Stimulated activated CD8-positive, alpha-beta memory T cell treated with anti-CD3 and anti-CD28 coated beads, Interleukin-12 subunit alpha, Interleukin-12 subunit beta, amount 100 ng/mL, for 4 hours (primary cell): ENCODE results near the gene CUBN.
A peak's percentile ranks its signal among the peaks of the same experiment; 100 is the strongest.

Experiments
- DNase-seq: peaks from one replicate; pipeline ENCODE4 v3.0.0-alpha.2; 2020; ENCODE audit warnings: low read depth

The CUBN gene

GRCh38 chr10:17010363-17011145 is 119.1 kb downstream of the CUBN start:
- no peak for DNase-seq

DNA sequence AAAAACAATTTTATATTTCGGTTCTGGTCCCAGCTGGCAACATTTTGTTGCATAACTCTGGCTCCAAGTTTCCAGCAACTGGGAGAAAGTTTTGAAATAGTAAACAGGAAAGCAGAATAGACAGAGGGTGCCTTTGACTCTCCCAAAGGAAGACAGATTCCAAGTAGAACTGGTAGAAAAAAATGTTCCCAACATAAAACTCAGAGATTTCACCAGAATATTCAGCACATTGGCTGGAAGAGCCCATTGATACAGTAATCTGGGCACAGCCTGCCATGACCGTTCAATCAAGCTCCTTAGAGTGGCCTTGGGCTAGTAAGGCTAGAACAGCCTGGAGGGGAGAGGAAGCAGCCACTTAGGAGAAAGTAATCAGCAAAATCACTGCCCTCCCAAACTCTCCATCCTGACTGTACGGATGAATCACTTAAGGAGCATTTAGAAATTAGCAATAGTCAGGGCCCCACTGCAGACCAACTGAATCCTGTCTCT is 120.4 kb downstream of the CUBN start:
- DNase-seq: no peak

DNA sequence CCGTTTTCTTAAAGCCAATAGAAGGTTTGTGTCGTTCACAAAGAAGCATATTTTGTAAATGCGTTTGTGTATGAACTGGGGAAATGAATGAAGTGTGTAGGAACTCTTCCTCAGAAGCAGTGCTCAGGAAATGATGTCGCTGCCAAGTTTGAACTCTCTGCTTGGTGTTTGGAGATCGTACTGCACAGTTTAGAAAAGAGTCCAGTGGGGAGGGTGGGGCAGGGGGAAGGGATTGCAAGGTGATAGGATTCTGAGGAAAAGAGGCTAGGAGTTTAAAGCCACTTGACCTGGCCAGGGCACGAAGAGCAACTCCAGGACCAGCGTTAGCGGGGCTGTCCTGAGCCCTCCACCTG is 122.2 kb downstream of the CUBN start:
- DNase-seq: no peak

- no peak for DNase-seq
Observed at GRCh38 chr10:17006631-17007417, 122.8 kb downstream of the CUBN start.

DNA sequence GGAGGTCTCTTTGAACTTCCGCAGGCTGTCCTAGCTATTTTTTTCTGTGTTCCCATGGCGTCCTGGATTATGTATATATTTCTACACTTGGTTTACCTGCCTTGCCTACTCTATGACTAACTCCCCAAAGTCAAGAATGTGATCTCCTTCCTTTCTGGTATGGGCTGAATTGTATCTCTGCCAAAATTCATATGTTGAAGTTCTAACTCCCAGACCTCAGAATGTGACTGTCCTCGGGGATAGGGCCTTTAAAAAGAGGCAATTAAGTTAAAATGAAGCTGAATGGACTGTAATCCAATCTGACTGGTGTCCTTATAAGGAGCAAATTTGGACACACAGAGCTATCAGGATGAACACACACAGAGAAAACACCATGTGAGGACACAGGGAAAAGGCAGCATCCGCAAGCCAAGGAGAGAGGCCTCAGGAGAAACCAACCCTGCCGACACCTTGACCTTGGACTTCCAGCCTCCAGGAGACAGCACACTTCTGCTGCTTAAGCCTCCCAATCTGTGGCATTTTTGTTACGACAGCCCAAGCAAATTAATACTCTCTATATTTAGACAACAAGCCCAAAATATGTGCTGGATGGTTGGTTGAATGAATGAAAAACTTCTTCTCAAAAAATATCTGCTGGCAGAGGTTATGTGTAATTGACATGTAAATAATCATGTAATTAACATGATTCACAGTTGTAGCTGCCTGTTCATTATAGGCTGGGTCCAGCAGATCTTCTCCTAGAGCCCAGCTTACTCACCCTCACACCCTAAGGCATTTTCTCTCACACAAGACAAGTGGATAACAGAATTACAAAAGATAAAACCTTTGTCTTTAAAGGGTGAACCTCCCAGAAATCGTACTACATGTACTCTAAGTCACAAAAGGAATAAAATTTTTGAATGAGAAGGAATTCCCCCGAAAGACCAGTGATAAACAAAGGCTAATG is 123.7 kb downstream of the CUBN start:
- no peak for DNase-seq

DNA sequence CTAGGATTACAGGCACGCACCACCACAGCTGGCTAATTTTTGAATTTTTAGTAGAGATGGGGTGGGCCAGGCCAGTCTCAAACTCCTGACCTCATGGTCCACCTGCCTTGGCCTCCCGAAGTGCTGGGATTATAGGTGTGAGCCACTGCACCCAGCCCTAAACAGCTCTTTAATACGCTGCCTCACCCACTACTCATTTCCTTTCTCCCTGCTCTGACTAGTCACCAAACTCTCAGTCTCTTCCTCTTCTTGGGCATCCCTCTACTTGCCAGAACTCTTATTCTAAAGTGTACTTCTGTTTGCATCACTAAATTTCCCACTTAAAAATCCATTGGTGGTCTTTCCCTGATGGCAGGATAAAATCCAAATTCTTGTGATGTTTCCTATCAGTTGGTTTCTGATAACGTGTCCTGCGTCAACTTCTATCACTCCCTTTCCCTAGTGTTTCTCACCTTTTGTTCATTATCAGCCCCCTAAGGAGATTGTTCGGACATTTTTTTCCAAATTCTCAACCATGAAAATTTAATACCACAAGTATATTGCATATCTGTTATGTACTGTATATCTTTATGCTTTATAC is 124.7 kb downstream of the CUBN start:
- DNase-seq: no peak

DNA sequence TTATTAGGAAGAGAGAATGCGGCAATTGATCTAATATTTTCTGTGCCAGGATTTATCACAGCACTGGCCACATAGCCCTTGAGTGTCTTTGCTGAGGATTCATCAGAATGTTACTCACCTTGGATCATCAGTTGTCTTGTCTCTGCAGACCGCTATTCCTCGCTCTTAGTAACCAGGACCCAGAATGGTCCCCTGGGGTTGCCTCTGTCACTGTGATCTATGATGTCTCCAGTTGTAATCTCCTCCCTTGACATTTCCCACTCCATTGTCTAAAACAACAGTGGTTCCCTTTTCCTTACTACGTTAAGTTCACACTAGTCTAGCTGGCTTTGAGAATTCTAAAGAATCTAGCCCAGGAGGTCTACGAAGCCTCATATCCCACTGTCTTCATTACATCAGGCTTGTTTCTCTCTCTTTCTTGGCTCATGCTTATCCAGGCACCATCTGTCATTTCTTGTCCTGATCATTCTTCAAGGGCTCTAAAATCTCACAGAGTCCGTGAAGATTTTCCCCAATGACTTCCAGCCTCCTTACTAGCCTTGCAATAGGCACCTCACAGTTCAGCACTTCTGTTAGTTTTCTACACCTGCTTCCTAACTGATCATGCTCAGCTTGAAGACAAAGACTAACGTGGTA is 125.8 kb downstream of the CUBN start:
- no peak for DNase-seq

- DNase-seq: peak; percentile 38
Observed at GRCh38 chr10:17003151-17003550, 126.5 kb downstream of the CUBN start.

GRCh38 chr10:17001961-17002749 is 127.5 kb downstream of the CUBN start:
- DNase-seq: no peak

GRCh38 chr10:17001297-17001744 is 128.3 kb downstream of the CUBN start:
- no peak for DNase-seq

- DNase-seq: no peak
Observed at GRCh38 chr10:16999665-17000451, 129.8 kb downstream of the CUBN start.

- no peak for DNase-seq
Observed at GRCh38 chr10:16996530-16996964, 133.1 kb downstream of the CUBN start.

- DNase-seq: no peak
Observed at GRCh38 chr10:16995867-16996529, 133.6 kb downstream of the CUBN start.

DNA sequence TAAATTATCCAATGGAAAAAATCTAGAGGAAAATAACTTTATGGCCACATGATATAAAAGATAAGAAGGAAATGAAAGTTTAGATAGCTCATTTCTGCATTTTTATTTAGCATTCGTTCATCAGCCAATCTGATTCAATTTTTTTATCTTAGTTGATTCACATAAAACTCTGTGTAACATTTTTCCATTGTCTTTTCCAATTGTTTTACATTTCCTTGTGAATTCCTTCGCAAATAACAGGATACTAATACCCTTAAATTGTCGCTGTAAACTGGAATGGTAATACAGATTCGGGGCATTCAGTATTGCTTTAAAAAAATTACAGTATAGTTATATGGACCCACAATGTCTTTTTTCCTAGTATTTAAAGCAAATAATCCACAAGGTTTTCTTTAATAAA is 136.4 kb downstream of the CUBN start:
- DNase-seq: no peak

DNA sequence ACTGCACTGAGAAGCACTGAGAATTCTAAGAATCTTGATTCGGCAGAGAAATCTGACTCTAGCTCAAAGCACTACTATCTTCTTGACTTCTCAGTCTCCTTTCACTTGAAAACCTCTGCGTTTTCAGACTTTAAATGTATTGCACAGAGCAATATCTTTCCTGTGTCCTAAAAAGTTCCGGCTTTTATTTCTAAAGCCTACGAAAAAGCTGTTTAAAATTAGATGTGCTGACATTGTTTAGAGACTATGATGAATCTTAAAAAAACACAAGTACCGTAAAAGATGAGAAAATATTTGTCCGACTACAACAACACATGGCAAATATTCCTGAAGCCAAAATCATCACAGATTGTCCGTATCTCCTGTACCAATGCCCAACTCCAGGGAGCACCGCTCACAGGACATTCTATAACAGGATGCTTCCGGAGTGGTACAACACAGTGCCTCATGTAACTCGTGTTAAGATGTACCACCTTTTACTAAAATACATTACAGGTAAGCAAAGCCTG is 136.9 kb downstream of the CUBN start:
- no peak for DNase-seq

GRCh38 chr10:16991011-16991410 is 138.6 kb downstream of the CUBN start:
- no peak for DNase-seq

- DNase-seq: no peak
Observed at GRCh38 chr10:16989826-16990293, 139.8 kb downstream of the CUBN start.

DNA sequence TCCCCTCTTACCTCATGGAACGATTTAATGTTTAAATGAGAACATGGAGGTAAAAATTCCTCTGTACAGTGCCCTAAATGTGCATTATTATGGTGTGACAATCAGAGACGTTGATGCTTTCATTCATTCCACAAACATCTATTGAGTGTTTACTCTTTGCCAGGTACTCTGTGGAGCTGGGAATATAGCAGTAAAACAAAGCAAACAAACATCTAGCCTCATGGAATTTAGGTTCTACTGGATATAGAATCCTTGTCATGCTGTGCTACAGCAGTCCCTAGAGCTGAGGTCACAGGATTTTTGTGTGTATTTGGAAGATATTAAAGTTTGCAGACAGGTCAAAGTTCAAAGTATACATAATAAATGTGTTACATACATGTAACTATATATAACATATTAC is 140.7 kb downstream of the CUBN start:
- no peak for DNase-seq
